ENCODE measurements around the gene MARCHF2. TPM values are rescaled to one million over a fixed set of nuclear protein-coding genes. Genes with fewer than 3 reads are reported as not detected.

Gene MARCHF2
- polyA plus RNA-seq, 3 donors, result 47.8 to 117 (median 90.8) TPM

- no peaks in the 10 kb centered on the region for H3K9me3 ChIP-seq (replicated peaks in 1 of 2; ENCODE audit: control insufficient read depth in 1 of 2, insufficient read depth in 1 of 2, low read length in 2 of 2)
- Mint-ChIP-seq H3K9me3 (no peaks in the 10 kb centered on the region), H3K27ac (peak overlapping the region in 1 of 7 donors; percentile 65), H3K27me3 (ENCODE audit: low read depth in 3 of 3) (peaks cover 0 to 3% (median 0%) of the 10 kb centered on the region in 3 donors), H3K36me3 (peaks cover 62 to 75% of the 10 kb centered on the region in 2 donors), H3K4me1 (peaks cover 24% of the 10 kb centered on the region), H3K4me3 (no peak overlapping the region)
- intact Hi-C loops (cut with micrococcal nuclease), result no loop called here
- no peak overlapping the region for H2AFZ ChIP-seq (ENCODE audit: insufficient read depth, low read depth, low read length, poor library complexity, severe bottlenecking)
- H3K4me3 ChIP-seq (replicated peaks in 1 of 3; ENCODE audit: low read depth in 2 of 3, low read length in 3 of 3), result no peak overlapping the region
- peak overlapping the region in 1 of 2 donors; percentile 23 for H3K27ac ChIP-seq (ENCODE audit: low read depth in 1 of 2, low read length in 2 of 2)
- TF ChIP-seq CTCF (IDR thresholded peaks at IDR 0.05), result no peak
- peaks cover 100% of the 10 kb centered on the region for H4K20me1 ChIP-seq (ENCODE audit: insufficient read depth, low read length)
- no peak overlapping the region for H3K9ac ChIP-seq (ENCODE audit: insufficient read depth, low read length, poor library complexity, severe bottlenecking)
- DNase-seq, result no peak
- 92% methylated on average over 7 of the region's 7 CpGs for WGBS (ENCODE audit: insufficient coverage)
- H3K36me3 ChIP-seq (replicated peaks in 1 of 2; ENCODE audit: control insufficient read depth in 1 of 2, insufficient read depth in 2 of 2, low read length in 2 of 2), result peaks cover 42 to 93% of the 10 kb centered on the region in 2 donors
- H3K4me1 ChIP-seq (ENCODE audit: control insufficient read depth in 1 of 2, insufficient read depth in 2 of 2, low read length in 2 of 2), result no peaks in the 10 kb centered on the region
- no peak overlapping the region for H3K4me2 ChIP-seq (replicated peaks; ENCODE audit: extremely low read depth, low read length, poor library complexity, severe bottlenecking)
- H3K79me2 ChIP-seq (ENCODE audit: insufficient read depth, low read length), result peaks cover 100% of the 10 kb centered on the region
- H3K27me3 ChIP-seq (ENCODE audit: control insufficient read depth in 2 of 2, insufficient read depth in 2 of 2, low read length in 2 of 2), result no peaks in the 10 kb centered on the region
These were observed 43.0 kb downstream of the MARCHF2 start for GRCh38 chr19:8456064-8456463.

GRCh38 chr19:8457209-8457608, 44.1 kb downstream of the MARCHF2 start:
- no peaks in the 10 kb centered on the region for H3K9me3 Mint-ChIP-seq
- no peak overlapping the region for H3K4me2 ChIP-seq (replicated peaks; ENCODE audit: extremely low read depth, low read length, poor library complexity, severe bottlenecking)
- no peak overlapping the region for H3K4me3 Mint-ChIP-seq
- H3K27me3 ChIP-seq (ENCODE audit: control insufficient read depth in 2 of 2, insufficient read depth in 2 of 2, low read length in 2 of 2), result no peaks in the 10 kb centered on the region
- H2AFZ ChIP-seq (ENCODE audit: insufficient read depth, low read depth, low read length, poor library complexity, severe bottlenecking), result no peak overlapping the region
- no peak for DNase-seq
- no peak overlapping the region for H3K4me3 ChIP-seq (replicated peaks in 1 of 3; ENCODE audit: low read depth in 2 of 3, low read length in 3 of 3)
- H3K79me2 ChIP-seq (ENCODE audit: insufficient read depth, low read length), result peaks cover 100% of the 10 kb centered on the region
- H3K9ac ChIP-seq (ENCODE audit: insufficient read depth, low read length, poor library complexity, severe bottlenecking), result no peak overlapping the region
- peaks cover 14% of the 10 kb centered on the region for H3K4me1 Mint-ChIP-seq
- H3K9me3 ChIP-seq (replicated peaks in 1 of 2; ENCODE audit: control insufficient read depth in 1 of 2, insufficient read depth in 1 of 2, low read length in 2 of 2), result no peaks in the 10 kb centered on the region
- H3K27me3 Mint-ChIP-seq (ENCODE audit: low read depth in 3 of 3), result peaks cover 0 to 3% (median 0%) of the 10 kb centered on the region in 3 donors
- H4K20me1 ChIP-seq (ENCODE audit: insufficient read depth, low read length), result peaks cover 100% of the 10 kb centered on the region
- TF ChIP-seq CTCF (IDR thresholded peaks at IDR 0.05), result no peak
- intact Hi-C loops (cut with micrococcal nuclease), result no loop called here
- peaks cover 61 to 75% of the 10 kb centered on the region in 2 donors for H3K36me3 Mint-ChIP-seq
- H3K27ac ChIP-seq (ENCODE audit: low read depth in 1 of 2, low read length in 2 of 2), result no peak overlapping the region
- H3K27ac Mint-ChIP-seq, result peak overlapping the region in 1 of 7 donors; percentile 66
- peaks cover 45 to 96% of the 10 kb centered on the region in 2 donors for H3K36me3 ChIP-seq (replicated peaks in 1 of 2; ENCODE audit: control insufficient read depth in 1 of 2, insufficient read depth in 2 of 2, low read length in 2 of 2)
- H3K4me1 ChIP-seq (ENCODE audit: control insufficient read depth in 1 of 2, insufficient read depth in 2 of 2, low read length in 2 of 2), result no peaks in the 10 kb centered on the region
- 71% methylated on average over 1 of the region's 3 CpGs for WGBS (ENCODE audit: insufficient coverage)

Measured in CD14-positive monocyte (primary cell).